GM21423 (cell line): ENCODE data around the gene NRIP2.
"Not testable (repeated sequence)": the region's sequence is repeated elsewhere in the genome, so short reads cannot be mapped to it uniquely, and the experiment has no call there.

Experiments
- ATAC-seq: cut with Tn5 transposase; IDR thresholded peaks from one replicate; pipeline ENCODE4 v1.9.1; 2021; ENCODE audit warnings: mild to moderate bottlenecking, moderate library complexity; ENCODE audit not compliant: unreplicated experiment

The NRIP2 gene, protein sequence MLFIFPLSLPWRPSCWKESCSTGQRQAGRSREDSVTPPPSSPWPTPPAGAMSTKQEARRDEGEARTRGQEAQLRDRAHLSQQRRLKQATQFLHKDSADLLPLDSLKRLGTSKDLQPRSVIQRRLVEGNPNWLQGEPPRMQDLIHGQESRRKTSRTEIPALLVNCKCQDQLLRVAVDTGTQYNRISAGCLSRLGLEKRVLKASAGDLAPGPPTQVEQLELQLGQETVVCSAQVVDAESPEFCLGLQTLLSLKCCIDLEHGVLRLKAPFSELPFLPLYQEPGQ

DNA sequence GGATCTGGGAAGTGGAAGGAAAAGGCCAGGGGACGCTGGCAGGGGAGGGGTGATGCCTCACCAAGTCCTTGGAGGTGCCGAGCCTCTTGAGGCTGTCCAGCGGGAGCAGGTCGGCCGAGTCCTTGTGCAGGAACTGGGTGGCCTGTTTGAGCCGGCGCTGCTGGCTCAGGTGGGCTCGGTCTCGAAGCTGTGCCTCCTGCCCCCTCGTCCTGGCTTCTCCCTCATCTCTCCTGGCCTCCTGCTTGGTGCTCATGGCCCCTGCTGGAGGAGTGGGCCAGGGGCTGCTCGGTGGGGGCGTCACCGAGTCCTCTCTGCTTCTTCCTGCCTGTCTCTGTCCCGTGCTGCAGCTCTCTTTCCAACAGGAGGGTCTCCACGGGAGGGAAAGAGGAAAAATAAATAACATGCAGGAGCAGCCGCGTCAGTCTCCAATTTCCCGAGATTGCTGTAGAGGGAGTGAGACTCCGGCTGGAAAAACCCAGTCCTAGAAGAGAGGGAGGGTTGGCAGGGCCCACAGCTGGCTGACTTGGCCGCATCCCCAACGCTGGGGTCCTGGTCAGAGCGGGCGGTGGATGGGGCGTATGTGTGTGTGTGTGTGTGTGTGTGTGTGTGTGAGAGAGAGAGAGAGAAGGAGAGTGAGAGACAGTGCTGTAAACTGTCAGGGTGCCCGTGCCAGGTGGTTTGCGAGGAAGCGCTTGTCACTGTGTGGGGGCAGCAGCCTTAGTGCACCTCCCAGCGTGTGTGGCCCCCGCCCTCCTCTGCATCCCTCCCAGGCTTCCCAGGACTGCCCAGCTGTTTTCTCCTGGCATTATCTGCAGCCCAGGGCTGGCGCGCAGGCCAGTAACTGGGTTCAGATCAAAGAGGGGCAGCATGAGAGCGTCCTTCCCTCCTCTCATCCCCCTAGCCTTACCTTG lies at the start of gene NRIP2:
Gene NRIP2 (minus strand): TSS at position 455 of the 911 bp plus-strand sequence. CDS start 52 bp downstream, at position 403.
- no peak for ATAC-seq

- ATAC-seq = no peak
Measured at GRCh38 chr12:2879853-2880252, 45.0 kb upstream of the NRIP2 start.

GRCh38 chr12:2877953-2878732 lies 43.3 kb upstream of the NRIP2 start:
- ATAC-seq = no peak

DNA sequence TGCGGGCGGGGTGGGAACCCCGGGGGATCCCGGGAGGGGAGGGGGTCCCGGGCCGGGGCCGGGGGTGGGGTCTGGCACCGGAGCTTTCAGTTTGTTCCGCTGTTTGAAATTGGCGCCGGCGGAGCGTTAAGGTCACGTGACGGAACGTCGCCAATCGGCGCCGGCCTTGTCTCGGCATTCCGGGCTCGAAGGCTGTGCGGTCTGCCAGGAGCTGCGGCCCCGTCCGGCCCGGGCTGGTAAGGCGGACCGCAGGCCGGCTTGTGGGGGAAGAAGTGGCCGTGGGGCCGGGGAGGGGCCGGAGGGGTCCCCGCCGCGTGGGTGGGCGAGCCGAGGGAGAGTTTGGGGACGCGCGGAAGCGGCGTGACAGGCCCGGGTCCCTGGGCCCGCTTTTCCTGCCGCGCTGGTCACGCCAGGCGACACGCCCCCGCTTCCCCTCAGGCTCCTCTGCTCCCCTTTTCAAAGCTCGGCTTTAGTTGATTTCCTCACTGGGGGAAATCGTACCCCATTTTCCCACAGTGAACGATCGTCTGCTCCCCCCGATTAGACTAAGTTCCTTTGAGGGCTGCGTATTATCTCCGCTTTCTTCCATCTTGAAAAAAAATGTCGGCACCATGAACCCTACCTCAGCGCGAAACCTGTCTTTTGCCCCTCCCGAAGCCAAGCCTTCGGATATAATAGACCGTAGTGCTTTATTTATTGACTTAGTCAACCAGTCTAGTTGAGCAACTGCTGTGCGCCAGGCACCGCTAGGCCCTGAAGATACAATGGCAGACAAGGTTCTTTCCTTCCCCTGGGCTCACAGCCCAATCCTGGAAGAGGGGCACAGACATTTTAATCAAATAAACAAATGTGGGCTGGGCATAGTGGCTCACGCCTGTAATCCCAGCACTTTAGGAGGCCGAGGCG lies 42.5 kb upstream of the NRIP2 start, which contains the start of the genes FOXM1 and RHNO1:
Gene FOXM1 (minus strand): TSS at position 128 of the 906 bp plus-strand sequence. CDS start 2,696 bp downstream, outside the sequence.
Gene RHNO1 (plus strand): TSS at position 177 of the 906 bp plus-strand sequence. CDS start 8,144 bp downstream, outside the sequence.
- peak; percentile 81 for ATAC-seq

GRCh38 chr12:2876431-2877046 lies 41.7 kb upstream of the NRIP2 start:
- ATAC-seq = peak; percentile 32

DNA sequence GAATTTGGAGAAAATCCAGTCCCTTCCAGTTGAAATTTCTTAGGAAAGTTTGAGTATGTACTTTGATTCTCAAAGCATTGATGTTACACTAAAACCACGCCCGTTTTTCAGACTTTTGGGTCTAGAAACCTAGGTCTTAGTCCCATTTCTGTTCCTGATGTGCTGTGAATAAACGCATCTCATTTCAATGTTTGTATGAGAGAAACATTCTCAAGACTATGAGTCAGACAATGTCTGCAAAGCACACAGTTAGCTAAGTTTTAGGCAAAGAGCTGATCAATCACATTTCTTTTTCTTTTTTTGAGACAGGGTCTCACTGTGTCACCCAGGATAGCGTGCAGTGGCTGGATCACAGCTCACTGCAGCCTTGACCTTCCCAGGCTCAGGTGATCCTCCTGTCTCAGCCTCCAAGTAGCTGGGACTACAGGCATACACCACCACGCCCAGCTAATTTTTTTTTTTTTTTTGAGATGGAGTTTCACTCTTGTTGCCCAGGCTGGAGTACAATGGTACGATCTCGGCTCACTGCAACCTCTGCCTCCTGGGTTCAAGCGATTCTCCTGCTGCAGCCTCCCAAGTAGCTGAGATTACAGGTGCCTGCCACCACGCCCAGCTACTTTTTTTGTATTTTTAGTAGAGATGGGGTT lies 34.3 kb upstream of the NRIP2 start:
- not testable (repeated sequence) for ATAC-seq

DNA sequence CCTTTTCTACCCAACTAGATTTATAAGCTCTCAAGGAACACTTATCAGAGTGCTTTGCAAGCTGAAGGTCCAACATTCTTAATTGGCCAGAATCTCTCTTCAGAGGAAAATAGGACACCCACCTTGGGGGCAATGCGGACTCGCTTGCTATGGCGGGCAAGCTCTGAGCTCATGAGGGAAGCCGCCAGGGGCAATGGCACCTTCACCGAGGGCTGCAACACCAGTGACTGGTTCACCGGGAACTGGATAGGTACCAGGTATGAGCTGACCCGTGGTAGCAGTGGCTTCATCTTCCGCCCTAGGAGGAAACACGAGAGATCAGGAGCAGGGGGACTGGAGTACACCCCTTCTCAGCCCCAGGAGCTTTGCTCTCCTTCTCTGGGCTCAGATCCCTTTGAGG lies 29.4 kb upstream of the NRIP2 start:
- ATAC-seq = no peak

- ATAC-seq = not testable (repeated sequence)
Measured at GRCh38 chr12:2863402-2863801, 28.6 kb upstream of the NRIP2 start.

DNA sequence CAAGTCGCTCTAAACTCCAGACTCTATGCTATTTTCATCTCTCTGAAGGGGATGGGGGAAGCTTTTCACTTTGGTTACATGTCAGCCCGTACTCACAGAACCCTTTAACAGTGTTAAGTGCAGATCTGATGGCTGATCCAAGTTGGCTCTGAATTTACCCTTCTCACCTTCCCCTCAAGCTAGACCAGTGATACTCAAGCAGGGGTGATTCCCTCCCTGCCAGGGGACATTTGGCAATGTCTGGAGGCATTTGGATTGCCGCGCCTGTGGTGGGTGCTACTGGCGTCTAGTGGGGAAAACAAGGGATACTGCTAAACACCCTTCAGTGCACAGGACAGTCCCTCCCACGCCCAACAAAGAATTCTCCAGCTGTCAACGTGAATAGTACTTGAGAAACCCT lies 28.0 kb upstream of the NRIP2 start:
- no peak for ATAC-seq

- ATAC-seq = no peak
Measured at GRCh38 chr12:2860170-2860569, 25.3 kb upstream of the NRIP2 start.

- ATAC-seq = no peak
Measured at GRCh38 chr12:2858944-2859421, 24.1 kb upstream of the NRIP2 start.

DNA sequence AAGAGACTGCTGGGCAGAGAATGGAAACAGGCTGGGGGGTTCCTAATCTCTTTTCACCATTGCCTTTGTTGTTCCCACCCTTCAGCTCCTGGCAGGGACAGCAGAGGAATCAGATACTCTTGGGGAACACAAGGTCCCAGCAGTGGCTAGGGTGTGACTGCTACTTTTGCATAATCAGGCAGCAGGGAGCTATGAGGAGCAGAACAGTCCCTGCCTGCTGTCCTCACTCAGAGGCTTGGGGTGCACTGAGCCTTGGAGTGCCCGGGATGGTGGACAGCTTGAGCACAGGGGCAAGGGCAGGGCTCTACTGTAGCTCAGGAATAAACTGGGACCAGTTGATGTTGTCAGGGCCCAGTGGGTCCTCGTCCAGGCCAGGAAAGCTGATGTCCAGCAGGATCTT lies 23.5 kb upstream of the NRIP2 start:
- no peak for ATAC-seq

DNA sequence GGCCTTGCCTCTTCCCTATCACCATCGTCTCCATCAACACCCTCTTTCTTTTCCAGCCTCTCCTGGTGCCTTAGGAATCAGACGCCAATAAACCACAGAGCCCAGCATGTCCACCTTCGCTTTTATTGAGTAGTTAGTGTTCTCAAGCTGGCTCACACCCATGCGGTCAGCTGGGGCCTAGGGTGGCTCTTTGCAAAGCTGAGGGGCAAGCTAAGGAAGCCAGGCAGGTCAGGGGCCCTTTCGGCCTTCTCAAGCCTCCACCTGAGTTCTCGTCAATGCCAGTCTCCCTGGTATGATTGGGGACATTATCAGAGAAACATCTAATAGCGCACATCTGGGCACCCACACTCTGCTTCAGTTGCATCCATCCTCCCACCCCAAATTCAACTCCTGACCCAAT lies 22.7 kb upstream of the NRIP2 start:
- ATAC-seq = no peak

- ATAC-seq = no peak
Measured at GRCh38 chr12:2857021-2857431, 22.2 kb upstream of the NRIP2 start, which contains the start of gene TEX52. Gene TEX52 (minus strand): TSS chr12:2857039. CDS start chr12:2857026, 13 bp downstream.

DNA sequence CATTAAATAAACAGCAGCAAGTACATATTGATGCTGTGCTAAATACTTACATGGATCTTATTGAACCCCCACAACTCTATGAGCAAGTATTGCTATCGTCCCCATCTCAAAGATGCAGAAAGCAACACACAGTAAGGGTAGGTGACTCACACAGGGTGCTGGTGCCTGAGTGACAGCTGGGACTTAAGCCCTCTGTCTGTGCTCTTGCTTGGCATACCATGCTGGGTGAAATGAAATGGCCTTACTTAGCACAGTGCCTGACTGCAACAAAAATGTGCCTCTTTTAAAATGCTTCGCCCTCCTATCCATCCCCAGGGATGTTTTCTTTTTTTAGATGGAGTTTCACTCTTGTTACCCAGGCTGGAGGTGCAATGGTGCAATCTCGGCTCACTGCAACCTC lies 21.2 kb upstream of the NRIP2 start:
- ATAC-seq = no peak

DNA sequence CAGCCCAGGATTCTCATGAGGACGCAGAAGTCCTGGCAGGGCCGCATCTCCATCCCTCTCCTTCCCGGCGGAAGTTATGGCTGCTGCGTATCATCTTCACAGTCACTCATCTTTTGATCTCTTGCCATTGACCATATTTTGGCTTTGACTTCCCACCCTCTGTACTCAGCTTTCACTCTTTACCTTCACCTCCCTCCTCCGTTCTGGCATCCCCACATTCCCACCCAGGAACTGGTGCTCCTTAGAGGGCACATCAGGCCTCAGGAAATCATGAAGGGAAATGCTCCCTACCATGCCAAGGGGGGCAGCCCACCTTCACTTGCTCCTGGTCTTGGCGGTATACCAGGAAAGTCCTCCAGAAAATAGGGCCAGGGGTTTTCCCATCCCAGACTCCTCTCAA lies 20.7 kb upstream of the NRIP2 start:
- no peak for ATAC-seq

GRCh38 chr12:2854669-2855453 lies 20.0 kb upstream of the NRIP2 start:
- ATAC-seq = no peak

GRCh38 chr12:2853626-2854025 lies 18.8 kb upstream of the NRIP2 start:
- ATAC-seq = no peak
